SK-N-SH (cell line): ENCODE measurements around the gene MGAT5. TPM values are rescaled to one million over a fixed set of nuclear protein-coding genes. Genes with fewer than 3 reads are reported as not detected.

Experiments
- CTCF ChIA-PET: fragments of 300-600, 350-600 bp; formaldehyde crosslinking; extraction: SDS; loops from one replicate; lab custom pipeline; 2021; lab: Yijun Ruan, JAX
- POLR2A ChIA-PET: fragments of 350-600 bp; sonication (Branson Sonifier 250); formaldehyde crosslinking; extraction: SDS; loops from one replicate; lab custom pipeline; 2020; ENCODE audit warnings: antibody characterized with exemption, inconsistent platforms; lab: Yijun Ruan, JAX
- DNase-seq: peaks from one replicate; pipeline ENCODE4 v3.0.0; 2012
- H2AFZ ChIP-seq: fragments of 200-600 bp; sonication (generic); 2 replicates; pipeline ENCODE4 v1.8.1; 2016; ENCODE audit warnings: antibody characterized with exemption, mild to moderate bottlenecking, low read depth
- H3F3A ChIP-seq: fragments of 200-600 bp; sonication (generic); replicated peaks from 2 replicates; pipeline ENCODE3; 2016; ENCODE audit warnings: antibody characterized with exemption, mild to moderate bottlenecking; ENCODE audit not compliant: insufficient read depth
- H3K27ac ChIP-seq, 2 experiments: fragments of 200-500 bp in 1 of 2; fragments of 200-600 bp in 1 of 2; sonication (Bioruptor generic) in 1 of 2; sonication (generic), shearing (Covaris generic) in 1 of 2; 2 replicates each; pipeline versions ENCODE4 v1.5.1 to v1.6.1; 2014 to 2016; ENCODE audit warnings: low read depth in 2 of 2, inconsistent platforms in 1 of 2, low read length in 1 of 2, mild to moderate bottlenecking in 1 of 2, mixed read lengths in 1 of 2
- H3K27me3 ChIP-seq: fragments of 200-600 bp; sonication (generic), shearing (Covaris generic); 2 replicates; pipeline ENCODE4 v1.6.1; 2016; ENCODE audit warnings: mixed run types; ENCODE audit not compliant: insufficient read depth
- H3K36me3 ChIP-seq, 2 experiments: fragments of 200-500 bp in 1 of 2; fragments of 200-600 bp in 1 of 2; sonication (Bioruptor generic) in 1 of 2; sonication (generic) in 1 of 2; replicated peaks in 1 of 2; 2 replicates each; pipeline versions ENCODE3 to v1.5.1; 2014 to 2016; ENCODE audit warnings: low read length in 1 of 2, mild to moderate bottlenecking in 1 of 2; ENCODE audit not compliant: insufficient read depth in 2 of 2, control insufficient read depth in 1 of 2
- H3K4me1 ChIP-seq, 2 experiments: fragments of 200-500 bp in 1 of 2; fragments of 200-600 bp in 1 of 2; sonication (Bioruptor generic) in 1 of 2; sonication (generic), shearing (Covaris generic) in 1 of 2; 2 replicates each; pipeline versions ENCODE4 v1.5.1 to v1.6.1; 2014 to 2016; ENCODE audit warnings: low read depth in 1 of 2, low read length in 1 of 2, mixed run types in 1 of 2; ENCODE audit not compliant: insufficient read depth in 2 of 2, control insufficient read depth in 1 of 2
- H3K4me2 ChIP-seq: fragments of 200-600 bp; sonication (generic), shearing (Covaris generic); 2 replicates; pipeline ENCODE4 v1.6.1; 2017; ENCODE audit warnings: mixed run types
- H3K4me3 ChIP-seq, 2 experiments: fragments of 200-500 bp in 1 of 2; fragments of 200-600 bp in 1 of 2; sonication (Bioruptor generic) in 1 of 2; sonication (generic), shearing (Covaris generic) in 1 of 2; 2 replicates each; pipeline versions ENCODE4 v1.5.1 to v1.8.1; 2014 to 2016; ENCODE audit warnings: low read depth in 2 of 2, inconsistent platforms in 1 of 2, low read length in 1 of 2, mild to moderate bottlenecking in 1 of 2, mixed read lengths in 1 of 2, moderate library complexity in 1 of 2
- H3K79me2 ChIP-seq: fragments of 200-600 bp; sonication (generic); 2 replicates; pipeline ENCODE4 v1.8.1; 2017; ENCODE audit warnings: mild to moderate bottlenecking; ENCODE audit not compliant: insufficient read depth
- H3K9ac ChIP-seq: fragments of 200-600 bp; sonication (generic); 2 replicates; pipeline ENCODE4 v1.6.1; 2017; ENCODE audit warnings: mixed run types
- H3K9me2 ChIP-seq: fragments of 200-600 bp; sonication (generic); 2 replicates; pipeline ENCODE4 v1.6.1; 2017; ENCODE audit warnings: mixed run types
- H3K9me3 ChIP-seq: fragments of 200-600 bp; sonication (generic); 2 replicates; pipeline ENCODE4 v1.6.1; 2017; ENCODE audit warnings: mixed run types, mild to moderate bottlenecking, moderate library complexity
- H4K20me1 ChIP-seq: fragments of 200-600 bp; sonication (generic); 2 replicates; pipeline ENCODE4 v1.6.1; 2017; ENCODE audit warnings: mild to moderate bottlenecking, mixed run types; ENCODE audit not compliant: insufficient read depth
- CHD2 ChIP-seq: fragments of 150-350 bp; IDR thresholded peaks from 2 replicates; pipeline ENCODE4 v1.6.1; 2018; ENCODE audit warnings: low read length; ENCODE audit not compliant: partially characterized antibody
- EZH2phosphoT487 ChIP-seq: fragments of 200-600 bp; sonication (generic); IDR thresholded peaks from 2 replicates; pipeline ENCODE4 v1.6.1; 2017; ENCODE audit warnings: low read depth, mixed run types, mild to moderate bottlenecking, antibody characterized with exemption, moderate library complexity, borderline replicate concordance
- FOXM1 ChIP-seq: IDR thresholded peaks from 2 replicates; pipeline ENCODE4 v1.4.0; 2012; ENCODE audit warnings: low read depth, mild to moderate bottlenecking
- GATA2 ChIP-seq: sonication (generic); formaldehyde crosslinking; IDR thresholded peaks from 2 replicates; pipeline ENCODE4 v1.5.0; 2020; ENCODE audit warnings: mild to moderate bottlenecking, missing genetic modification reagents
- JUND ChIP-seq: IDR thresholded peaks from 2 replicates; pipeline ENCODE4 v1.4.0; 2012
- MAX ChIP-seq: IDR thresholded peaks from 2 replicates; pipeline ENCODE4 v1.4.0; 2012; ENCODE audit warnings: low read depth
- MEF2A ChIP-seq: IDR thresholded peaks from 2 replicates; pipeline ENCODE4 v1.4.0; 2012; ENCODE audit warnings: low read depth, borderline replicate concordance
- MXI1 ChIP-seq: IDR thresholded peaks from 2 replicates; pipeline ENCODE4 v1.6.1; 2012; ENCODE audit warnings: mild to moderate bottlenecking, low read depth, low read length, improper control_type of control experiment
- NRF1 ChIP-seq: IDR thresholded peaks from 2 replicates; pipeline ENCODE4 v1.6.1; 2012; ENCODE audit warnings: low read depth, mild to moderate bottlenecking, low read length
- PBX3 ChIP-seq: IDR thresholded peaks from 2 replicates; pipeline ENCODE4; 2012
- REST ChIP-seq: IDR thresholded peaks from 2 replicates; pipeline ENCODE4 v1.6.1; 2012; ENCODE audit warnings: mild to moderate bottlenecking, low read depth, low read length, moderate library complexity
- RXRA ChIP-seq: IDR thresholded peaks from 2 replicates; pipeline ENCODE4 v1.4.0; 2012; ENCODE audit warnings: low read depth, mild to moderate bottlenecking, borderline replicate concordance
- SMC3 ChIP-seq: IDR thresholded peaks from 2 replicates; pipeline ENCODE4 v1.6.1; 2012; ENCODE audit warnings: low read depth, low read length, improper control_type of control experiment
- USF1 ChIP-seq: IDR thresholded peaks from 2 replicates; pipeline ENCODE4 v1.4.0; 2012; ENCODE audit warnings: low read depth, borderline replicate concordance
- USF2 ChIP-seq: fragments of 150-350 bp; IDR thresholded peaks from 2 replicates; pipeline ENCODE4 v1.6.1; 2017; ENCODE audit warnings: antibody characterized with exemption, low read length, low read depth, borderline replicate concordance
- YY1 ChIP-seq: IDR thresholded peaks from 2 replicates; pipeline ENCODE4 v1.4.0; 2012; ENCODE audit warnings: low read depth, mild to moderate bottlenecking
- ZBTB33 ChIP-seq: IDR thresholded peaks from 2 replicates; pipeline ENCODE4 v1.4.0; 2012; ENCODE audit warnings: low read depth, borderline replicate concordance
- WGBS: methylation state at CpG from one replicate; pipeline ENCODE4 v1.1.6; 2017; ENCODE audit warnings: low lambda C conversion rate; 5-methylcytosine and 5-hydroxymethylcytosine counted together
- polyA plus RNA-seq, 3 experiments: library from polyadenylated mRNA; depleted of rRNA; stranded (reverse); fragments of >200 nt; gene quantifications; 2 replicates each; pipeline ENCODE4 v1.2.3, GENCODE V29; 2012

MGAT5 gene
- polyA plus RNA-seq, 1 of the 3 experiments (the other 2 are of a cell fraction), result 18.2 TPM

- ChIA-PET CTCF (interaction anchor here (1.0 to 4.8 kb wide), 2 partner anchors 12 to 334 kb away, joined by 3 to 31 read pairs; no protein-coding TSS in a partner anchor), POLR2A (no interaction called here)
- Histone ChIP-seq H3K36me3 (no peaks in the 10 kb centered on the region), H3K4me3 (no peak overlapping the region), H3K9me2 (no peaks in the 10 kb centered on the region), H3K27ac (no peak overlapping the region), H4K20me1 (no peaks in the 10 kb centered on the region), H3K27me3 (no peaks in the 10 kb centered on the region), H3K4me2 (no peak overlapping the region), H3K9me3 (no peaks in the 10 kb centered on the region), H3K79me2 (peaks cover 3% of the 10 kb centered on the region; the same call in 1 of the 2 replicates), H3K4me1 (peaks cover 0 to 19% of the 10 kb centered on the region in 2 experiments; a peak in 1 of 4 replicates), H3F3A (no peaks in the 10 kb centered on the region), H3K9ac (no peak overlapping the region), H2AFZ (no peak overlapping the region)
- TF ChIP-seq CHD2 (no peak), REST (no peak), RXRA (no peak)
- no peak for DNase-seq
- WGBS, result 100% methylated on average over 3 of the region's 3 CpGs
These were observed 35.5 kb upstream of the MGAT5 start for GRCh38 chr2:134218414-134218813.

- H3K79me2 ChIP-seq, result peaks cover 3% of the 10 kb centered on the region; the same call in 1 of the 2 replicates
- TF ChIP-seq PBX3, result no peak
- TF ChIP-seq EZH2phosphoT487, result no peak
- no peak for TF ChIP-seq ZBTB33
- no peak for TF ChIP-seq GATA2 (CRISPR knock-in tag)
- no peak for TF ChIP-seq USF2
- TF ChIP-seq SMC3, result no peak
- no peak for TF ChIP-seq JUND
- TF ChIP-seq NRF1, result no peak
- TF ChIP-seq YY1, result no peak
- no peak for TF ChIP-seq MAX
- TF ChIP-seq MXI1, result no peak
- TF ChIP-seq USF1, result no peak
- TF ChIP-seq FOXM1, result no peak
- TF ChIP-seq MEF2A, result no peak
- TF ChIP-seq, all 33 proteins: peak for 0
- H3K27ac ChIP-seq, result no peak overlapping the region
- H4K20me1 ChIP-seq, result no peaks in the 10 kb centered on the region
- H3K36me3 ChIP-seq, result no peaks in the 10 kb centered on the region
- H3K9ac ChIP-seq, result no peak overlapping the region
- ChIA-PET POLR2A (no interaction called here), CTCF (interaction anchor here (1.0 kb wide), 2 partner anchors 11 to 335 kb away, joined by 3 read pairs; no protein-coding TSS in a partner anchor)
- no peaks in the 10 kb centered on the region for H3K27me3 ChIP-seq
- H3K4me1 ChIP-seq, result peaks cover 0 to 19% of the 10 kb centered on the region in 2 experiments; a peak in 1 of 4 replicates
- no peak overlapping the region for H3K4me2 ChIP-seq
- no peaks in the 10 kb centered on the region for H3K9me2 ChIP-seq
- no peak for DNase-seq
- H3K4me3 ChIP-seq, result no peak overlapping the region
- no peaks in the 10 kb centered on the region for H3K9me3 ChIP-seq
- no peaks in the 10 kb centered on the region for H3F3A ChIP-seq
- WGBS, result 88% methylated on average over 9 of the region's 9 CpGs
- H2AFZ ChIP-seq, result no peak overlapping the region
These were observed 34.8 kb upstream of the MGAT5 start for GRCh38 chr2:134218930-134219658.
